AG04450 (cell line): ENCODE data around the gene SP9. TPM values are rescaled to one million over a fixed set of nuclear protein-coding genes. Genes with fewer than 3 reads are reported as not detected.

ENCODE experiments used
- CTCF ChIA-PET: fragments of 300-600, 350-600 bp; formaldehyde crosslinking; extraction: SDS; loops from one replicate; lab custom pipeline; 2022; ENCODE audit warnings: antibody characterized with exemption, inconsistent platforms; lab: Charles Lee
- POLR2A ChIA-PET: fragments of 350-600 bp; formaldehyde crosslinking; extraction: SDS; loops from one replicate; lab custom pipeline; 2021; ENCODE audit warnings: antibody characterized with exemption, inconsistent platforms; lab: Yijun Ruan, JAX
- DNase-seq: peaks from one replicate; pipeline ENCODE4 v3.0.0-alpha.2; 2011; ENCODE audit warnings: low read depth, low spot score
- H3K27ac ChIP-seq: one replicate; pipeline ENCODE4 v1.5.1; 2012; ENCODE audit warnings: low read depth, low read length, control low read depth
- H3K27me3 ChIP-seq: one replicate; pipeline ENCODE4 v1.6.0; 2012; ENCODE audit warnings: low read length; ENCODE audit not compliant: control insufficient read depth, insufficient read depth
- H3K4me3 ChIP-seq: 2 replicates; pipeline ENCODE4 v1.5.1; 2011; ENCODE audit warnings: mild to moderate bottlenecking, low read depth, low read length, control low read depth
- H3K9me3 ChIP-seq: 2 replicates; pipeline ENCODE4 v1.5.1; 2012; ENCODE audit warnings: low read length; ENCODE audit not compliant: control insufficient read depth, insufficient read depth
- CTCF ChIP-seq: IDR thresholded peaks from 2 replicates; pipeline ENCODE4 v1.5.1; 2011; ENCODE audit warnings: low read depth, low read length, control low read depth, inconsistent platforms
- polyA plus RNA-seq: library from polyadenylated mRNA; depleted of rRNA; stranded (reverse); fragments of >200 nt; gene quantifications from 2 replicates; pipeline ENCODE4 v1.2.3, GENCODE V29; 2011

The SP9 gene
- polyA plus RNA-seq, 1 experiment, result not detected

- no peak for DNase-seq
- POLR2A ChIA-PET, result no interaction called here
- no peaks in the 10 kb centered on the region; the same call in 1 of the 2 replicates for H3K9me3 ChIP-seq
- no peak overlapping the region for H3K4me3 ChIP-seq
- no peak for TF ChIP-seq CTCF
- CTCF ChIA-PET, result no interaction called here
- peaks cover 42% of the 10 kb centered on the region for H3K27me3 ChIP-seq
- H3K27ac ChIP-seq, result no peak overlapping the region
These were observed 12.6 kb upstream of the SP9 start for GRCh38 chr2:174322149-174322548.

- TF ChIP-seq CTCF, result no peak
- no peak for DNase-seq
- no peaks in the 10 kb centered on the region; the same call in 1 of the 2 replicates for H3K9me3 ChIP-seq
- no peak overlapping the region for H3K27ac ChIP-seq
- CTCF ChIA-PET, result no interaction called here
- POLR2A ChIA-PET, result no interaction called here
- H3K4me3 ChIP-seq, result no peak overlapping the region
- H3K27me3 ChIP-seq, result peaks cover 47% of the 10 kb centered on the region
These were observed 12.0 kb upstream of the SP9 start for GRCh38 chr2:174322746-174323145.

GRCh38 chr2:174324530-174324929 lies 10.2 kb upstream of the SP9 start:
- Histone ChIP-seq H3K4me3 (no peak overlapping the region), H3K27ac (no peak overlapping the region), H3K9me3 (peaks cover 3% of the 10 kb centered on the region; the same call in 1 of the 2 replicates), H3K27me3 (peaks cover 64% of the 10 kb centered on the region)
- POLR2A ChIA-PET, result no interaction called here
- no peak for DNase-seq
- CTCF ChIA-PET, result interaction anchor here (0.6 to 1.5 kb wide), 4 partner anchors 16 to 923 kb away, joined by 3 to 10 read pairs (median 3); no protein-coding TSS in a partner anchor
- no peak for TF ChIP-seq CTCF

- Histone ChIP-seq H3K4me3 (peak overlapping the region; percentile 52), H3K27me3 (peaks cover 71% of the 10 kb centered on the region), H3K27ac (no peak overlapping the region), H3K9me3 (peaks cover 3% of the 10 kb centered on the region; the same call in 1 of the 2 replicates)
- DNase-seq, result no peak
- TF ChIP-seq CTCF, result no peak
- ChIA-PET POLR2A (no interaction called here), CTCF (interaction anchor here (1.4 to 1.5 kb wide), 2 partner anchors 15 to 16 kb away, joined by 4 to 10 read pairs; no protein-coding TSS in a partner anchor)
These were observed 9.2 kb upstream of the SP9 start for GRCh38 chr2:174325373-174326160.
